Measurements from ENCODE around the gene MEGF11.

- no peak for TF ChIP-seq CTCF (IDR thresholded peaks at IDR 0.05)
- TF ChIP-seq RAD21 (IDR thresholded peaks at IDR 0.05; ENCODE audit: low read length) = no peak
- no peak for TF ChIP-seq EP300 (IDR thresholded peaks at IDR 0.05; ENCODE audit: borderline replicate concordance in 1 of 2, low read depth in 1 of 2, low read length in 1 of 2)
- no peak for TF ChIP-seq NRF1 (IDR thresholded peaks at IDR 0.05; ENCODE audit: low read depth, low read length)
- no peak for TF ChIP-seq TEAD4 (IDR thresholded peaks at IDR 0.05; ENCODE audit: borderline replicate concordance, insufficient read depth)
- no peak for TF ChIP-seq POLR2AphosphoS5 (IDR thresholded peaks at IDR 0.05; ENCODE audit: low read depth, low read length)
- TF ChIP-seq CHD2 (IDR thresholded peaks at IDR 0.05; ENCODE audit: low read length, partially characterized antibody) = no peak
- TF ChIP-seq NFIC (IDR thresholded peaks at IDR 0.05; ENCODE audit: borderline replicate concordance) = no peak
- TF ChIP-seq ZBTB33 (IDR thresholded peaks at IDR 0.05; ENCODE audit: borderline replicate concordance, low read depth) = no peak
Observed at GRCh38 chr15:65987100-65987499, 266.4 kb downstream of the MEGF11 start.
